Esophagus mucosa (tissue), 1 donor: ENCODE results near the gene HNRNPL. TPM values are rescaled to one million over a fixed set of nuclear protein-coding genes. Genes with fewer than 3 reads are reported as not detected.
"Not testable (repeated sequence)": the region's sequence is repeated elsewhere in the genome, so short reads cannot be mapped to it uniquely, and the experiment has no call there.

Experiments
- ATAC-seq: fragments of 200-7000 bp; cut with Tn5 transposase; one replicate; pipeline ENCODE4 v1.9.1; 2020
- total RNA-seq: library from RNA; stranded (reverse); gene quantifications from one replicate; pipeline ENCODE4 v1.2.4, GENCODE V29; 2023
- donor health status: DM: yes; HTN: yes; CAD: no.

HNRNPL gene
- total RNA-seq = 236 TPM

GRCh38 chr19:38849860-38850435 lies at the start of gene HNRNPL:
Gene HNRNPL, minus strand, starts transcription at chr19:38849986. Its CDS starts 20 bp downstream, at chr19:38849966.
- ATAC-seq = peak; percentile 82

GRCh38 chr19:38898788-38899446 lies 49.1 kb upstream of the HNRNPL start:
- ATAC-seq = peak; percentile 10

DNA sequence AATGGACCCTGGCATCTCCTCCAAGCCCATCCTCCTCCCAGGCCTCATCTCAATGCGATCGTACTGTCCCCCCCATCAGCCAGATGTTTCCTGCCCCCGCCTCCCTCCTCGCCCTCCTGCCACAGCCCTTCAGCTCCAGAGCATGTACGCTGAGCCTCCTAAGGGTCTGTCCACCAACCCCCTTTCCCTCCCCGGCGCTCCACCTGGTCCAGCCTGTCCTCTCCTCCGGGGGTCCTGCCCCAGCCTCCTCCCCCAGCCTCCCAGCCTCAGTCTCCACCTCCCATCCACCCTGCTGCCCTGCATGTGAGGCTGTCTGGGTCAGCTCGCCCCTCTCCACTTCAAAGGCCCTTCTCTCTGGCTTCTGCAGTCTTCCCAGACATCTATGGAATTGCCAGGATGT lies 45.2 kb upstream of the HNRNPL start:
- no peak for ATAC-seq

- no peak for ATAC-seq
Measured at GRCh38 chr19:38893341-38893771, 43.6 kb upstream of the HNRNPL start.

DNA sequence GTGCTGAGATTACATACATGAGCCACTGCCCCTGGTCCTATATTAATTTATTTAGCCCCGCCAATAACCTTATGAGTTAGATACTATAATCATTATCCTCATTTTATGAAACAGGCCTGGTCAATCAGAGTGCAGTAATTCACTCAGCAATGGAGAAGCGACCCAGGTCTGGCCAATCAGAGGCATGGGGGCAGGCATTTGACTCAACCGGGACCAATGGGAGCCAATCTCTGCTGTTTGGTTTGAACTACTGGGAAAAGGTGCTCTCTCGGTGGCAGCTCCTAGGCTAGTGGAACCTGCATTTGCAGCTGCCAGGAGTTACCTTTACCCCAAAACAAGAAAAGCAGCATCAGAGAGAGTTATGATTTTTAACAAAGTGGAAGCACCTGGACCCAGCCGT lies 43.1 kb upstream of the HNRNPL start:
- no peak for ATAC-seq

GRCh38 chr19:38891771-38892170 lies 42.0 kb upstream of the HNRNPL start:
- no peak for ATAC-seq

DNA sequence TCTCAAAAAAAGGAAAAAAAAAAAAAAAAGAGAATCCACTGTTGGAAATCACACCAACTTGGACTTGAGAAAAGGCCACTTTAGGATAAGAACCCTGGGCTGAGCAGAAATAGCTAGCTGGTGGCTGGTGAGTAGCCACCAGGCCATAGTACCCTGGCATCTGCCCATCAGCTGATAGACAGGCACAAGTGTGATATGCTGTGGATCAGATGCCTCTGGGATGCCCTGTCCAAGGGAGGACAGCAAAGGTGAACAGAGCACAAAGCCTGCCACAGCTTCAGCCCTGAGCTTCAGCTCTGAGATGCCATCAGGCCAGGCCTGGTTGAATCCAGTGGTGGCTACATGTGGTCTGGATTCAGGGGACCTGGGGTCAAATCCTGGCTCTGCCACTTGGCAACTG lies 40.9 kb upstream of the HNRNPL start:
- no peak for ATAC-seq

GRCh38 chr19:38889803-38890202 lies 40.0 kb upstream of the HNRNPL start:
- no peak for ATAC-seq

DNA sequence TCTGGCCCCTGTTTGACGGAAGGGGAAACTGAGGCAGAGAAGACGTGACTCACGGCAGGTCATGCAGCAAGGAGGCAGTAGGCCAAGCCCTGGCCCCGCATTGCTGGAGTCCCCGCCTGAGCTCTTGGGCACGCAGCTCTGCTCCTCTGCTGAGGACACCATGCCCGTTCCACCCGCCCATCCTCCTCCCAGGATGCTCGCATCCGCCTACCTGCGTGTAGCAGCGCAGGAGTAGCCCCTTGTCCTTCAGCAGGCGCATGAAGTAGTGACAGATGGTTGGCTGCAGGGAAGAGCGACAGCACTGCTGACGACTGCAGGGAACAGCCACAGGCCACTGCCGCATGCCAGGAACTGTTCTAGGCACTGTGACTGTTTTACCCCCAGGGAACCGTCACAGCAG lies 39.1 kb upstream of the HNRNPL start:
- no peak for ATAC-seq

DNA sequence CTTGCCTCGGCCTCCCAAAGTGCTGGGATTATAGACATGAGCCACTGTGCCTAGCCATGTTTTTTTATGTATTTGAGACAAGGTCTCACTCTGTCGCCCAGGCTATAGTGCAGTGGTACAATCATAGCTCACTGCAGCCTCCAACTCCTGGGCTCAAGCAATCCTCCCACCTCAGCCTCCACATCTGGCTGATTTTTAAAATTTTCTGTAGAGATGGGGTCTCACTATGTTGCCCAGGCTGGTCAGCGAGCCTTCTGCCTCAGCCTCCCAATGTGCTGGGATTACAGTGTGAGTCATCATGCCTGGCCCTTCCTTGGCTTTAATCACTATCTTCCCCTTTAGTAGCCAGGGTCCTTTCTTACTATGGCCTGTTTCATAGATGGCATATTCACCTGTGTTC lies 34.9 kb upstream of the HNRNPL start:
- not testable (repeated sequence) for ATAC-seq

GRCh38 chr19:38883286-38883685 lies 33.5 kb upstream of the HNRNPL start:
- ATAC-seq = no peak

DNA sequence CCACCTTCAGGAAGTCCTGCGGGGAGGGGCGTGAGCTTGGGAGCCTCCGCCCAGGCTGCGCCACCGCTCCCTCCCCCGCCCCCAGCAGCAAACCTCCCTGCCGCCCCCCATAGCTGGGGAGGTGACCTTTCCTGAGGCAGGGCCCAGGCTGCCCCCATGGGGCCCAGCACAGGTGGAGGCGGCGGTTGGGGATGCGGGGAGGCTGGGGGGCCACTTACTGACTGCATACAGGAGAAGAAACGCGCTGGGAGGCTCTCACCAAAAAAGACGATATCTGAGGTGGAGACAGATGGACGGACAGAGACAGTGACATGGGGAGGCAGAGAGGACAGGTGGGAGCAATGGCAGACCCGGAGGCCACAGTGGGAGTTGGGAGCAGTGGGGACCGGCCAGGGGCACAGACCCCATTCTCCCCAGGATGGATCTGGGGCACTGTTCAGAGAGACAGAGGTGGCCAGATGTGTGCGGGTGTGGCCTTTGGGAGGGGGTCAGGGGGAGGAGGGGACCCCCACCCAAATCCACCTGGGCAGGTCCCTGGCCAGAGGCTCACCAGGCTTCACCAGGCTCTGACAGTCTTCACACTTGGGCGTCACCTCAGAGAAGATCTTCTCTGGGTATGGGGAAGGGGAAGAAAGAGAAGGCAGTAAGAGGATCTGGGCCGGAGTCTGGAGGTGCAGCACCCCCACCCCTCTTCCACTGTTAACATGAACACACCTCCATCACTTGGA lies 31.3 kb upstream of the HNRNPL start:
- no peak for ATAC-seq

- ATAC-seq = no peak
Measured at GRCh38 chr19:38880076-38880881, 30.5 kb upstream of the HNRNPL start.

GRCh38 chr19:38879400-38879751 lies 29.6 kb upstream of the HNRNPL start:
- ATAC-seq = peak; percentile 3

DNA sequence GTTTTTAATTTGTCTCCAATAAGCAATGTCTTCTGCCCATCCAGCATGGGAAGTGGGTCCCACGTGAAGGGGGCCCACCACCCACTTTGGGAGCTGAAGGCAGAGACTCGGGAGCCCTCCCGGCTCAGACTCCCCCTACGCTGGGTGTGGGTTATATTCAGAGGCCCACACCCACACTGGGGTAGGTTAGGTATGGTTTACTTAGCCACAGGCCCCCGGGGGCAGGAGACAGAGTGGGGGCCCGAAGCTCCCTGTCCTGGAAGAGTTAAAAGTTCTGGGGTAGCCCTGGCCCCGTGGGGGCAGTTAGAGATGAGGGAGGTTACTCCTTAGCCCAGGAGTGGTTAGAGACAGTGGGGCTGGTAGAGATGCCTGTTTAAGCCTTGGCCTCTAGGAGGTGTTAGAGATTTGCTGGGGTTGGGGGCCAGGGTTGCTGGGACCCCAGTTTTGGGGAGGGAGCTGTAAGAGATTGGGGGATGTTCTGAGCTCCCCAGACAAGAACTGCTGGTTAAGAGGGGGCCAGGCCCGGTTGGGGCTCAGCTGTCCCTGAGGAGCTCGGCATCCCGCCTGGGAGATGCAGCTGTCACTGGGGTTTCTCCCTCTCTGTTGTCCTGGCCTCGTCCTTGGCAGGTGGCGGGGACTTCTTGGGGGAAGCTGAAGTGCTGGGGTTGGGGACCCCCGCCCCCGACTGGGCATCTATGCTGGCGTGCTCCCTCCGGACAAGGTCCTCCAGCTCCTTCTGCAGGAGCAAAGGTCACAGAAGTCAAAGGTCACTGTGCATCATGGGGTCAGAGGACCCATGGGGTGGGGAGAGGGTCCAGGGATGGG lies 29.0 kb upstream of the HNRNPL start:
- ATAC-seq = peak; percentile 3

GRCh38 chr19:38877781-38878574 lies 28.2 kb upstream of the HNRNPL start, which contains the start of gene RINL:
Gene RINL, minus strand, starts transcription at chr19:38878275. Its CDS starts 1,533 bp downstream, at chr19:38876742.
- ATAC-seq = peak; percentile 41

DNA sequence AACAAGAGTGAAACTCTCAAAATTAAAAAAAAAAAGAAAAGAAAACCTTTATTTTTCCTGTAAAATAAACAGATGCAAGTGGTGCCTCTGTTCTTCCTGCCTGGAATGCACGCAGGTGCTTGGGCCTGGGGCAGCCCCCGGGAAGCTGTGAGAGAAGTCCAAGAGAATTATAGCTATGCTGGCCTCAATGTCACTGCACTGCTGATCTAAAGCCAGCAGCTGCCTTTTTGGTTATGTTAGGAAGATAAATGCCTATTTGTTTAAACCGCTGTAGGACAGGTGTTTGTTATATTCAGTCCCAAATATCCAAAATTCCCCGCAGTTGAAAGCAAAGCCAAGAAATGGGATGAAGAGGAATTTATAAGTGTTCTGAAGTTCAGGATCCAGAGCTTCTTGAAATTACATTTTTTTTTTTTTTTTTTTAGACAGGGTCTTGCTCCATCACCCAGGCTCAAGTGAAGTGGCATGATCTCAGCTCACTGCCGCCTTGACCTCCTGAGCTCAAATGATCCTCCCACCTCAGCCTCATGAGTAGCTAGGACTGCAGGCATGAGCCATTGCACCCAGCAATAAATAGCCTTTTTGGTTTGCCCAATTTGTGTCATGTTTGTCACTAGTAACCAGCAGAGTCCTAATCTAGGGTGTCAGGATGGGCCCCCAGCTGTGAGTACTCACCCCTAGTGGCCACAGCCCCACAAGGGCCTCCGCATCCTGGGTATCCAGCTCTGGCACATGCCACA lies 26.0 kb upstream of the HNRNPL start:
- no peak for ATAC-seq

DNA sequence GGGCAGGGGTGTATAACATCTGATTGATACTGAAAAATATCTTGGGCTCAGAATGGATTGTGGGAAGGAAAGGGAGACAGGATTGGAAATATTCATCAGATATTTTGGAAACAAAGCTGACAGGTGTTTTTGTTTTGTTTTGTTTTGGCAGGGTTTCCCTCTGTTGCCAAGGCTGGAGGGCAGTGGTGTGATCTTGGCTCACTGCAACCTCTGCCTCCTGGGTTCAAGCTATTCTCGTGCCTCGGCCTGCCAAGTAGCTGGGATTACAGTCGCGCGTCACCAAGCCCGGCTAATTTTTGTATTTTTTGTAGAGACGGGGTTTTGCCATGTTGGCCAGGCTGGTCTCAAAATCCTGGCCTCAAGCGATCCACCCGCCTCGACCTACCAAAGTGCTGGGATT lies 23.6 kb upstream of the HNRNPL start:
- not testable (repeated sequence) for ATAC-seq

- ATAC-seq = peak; percentile 1
Measured at GRCh38 chr19:38870612-38871011, 20.8 kb upstream of the HNRNPL start.

DNA sequence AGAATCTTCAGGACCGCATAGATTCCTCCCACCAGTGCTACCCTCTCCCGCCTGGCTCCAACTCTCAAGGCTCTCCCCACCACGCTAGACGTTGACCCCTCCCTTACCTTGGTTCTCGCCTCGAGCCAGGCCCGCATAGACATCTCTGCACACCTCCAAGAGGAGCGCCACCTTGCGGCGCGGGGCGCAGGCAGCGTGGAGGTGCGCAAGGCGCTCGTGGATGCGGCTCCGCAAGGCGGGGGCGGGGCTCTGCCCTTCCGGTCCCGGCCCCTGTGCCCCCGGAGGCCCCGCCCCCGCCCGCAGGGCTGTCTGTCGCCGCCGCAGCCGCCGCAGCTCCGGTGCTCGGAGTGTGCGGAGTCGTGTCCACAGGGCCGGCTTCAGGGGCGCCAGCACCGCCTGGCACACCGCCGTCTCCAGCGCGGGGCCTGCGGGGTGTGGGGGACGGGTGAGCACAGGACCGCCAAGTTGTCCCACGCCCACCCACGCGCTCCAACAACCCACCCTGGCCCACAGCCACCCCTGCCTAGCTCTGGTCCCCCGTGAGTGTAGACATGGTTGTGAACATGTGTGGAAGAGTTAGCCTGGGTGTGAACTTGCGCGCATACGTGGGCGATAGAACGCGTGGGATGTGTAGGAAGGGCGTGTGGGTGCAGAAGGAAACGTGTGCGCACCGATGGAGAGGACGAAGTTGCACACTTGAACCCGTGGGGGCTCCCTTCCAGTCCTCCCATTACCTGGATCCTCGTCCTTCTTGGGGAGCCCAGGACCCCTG lies 20.2 kb upstream of the HNRNPL start:
- peak; percentile 83 for ATAC-seq
